Neural progenitor cell (in vitro differentiated cells): Measurements from ENCODE around the gene QSOX1. TPM values are rescaled to one million over a fixed set of nuclear protein-coding genes. Genes with fewer than 3 reads are reported as not detected.
A peak's percentile ranks its signal among the peaks of the same experiment; 100 is the strongest.

ENCODE experiments used
- DNase-seq: peaks from one replicate; pipeline ENCODE4 v3.0.0-alpha.2; 2016; ENCODE audit warnings: low spot score
- H2AFZ ChIP-seq: fragments of 200-600 bp; sonication (generic); replicated peaks from 2 replicates; pipeline ENCODE4 v1.6.1; 2016; ENCODE audit warnings: antibody characterized with exemption
- H3F3A ChIP-seq: fragments of 200-600 bp; sonication (generic); 2 replicates; pipeline ENCODE4 v1.6.1; 2016; ENCODE audit warnings: antibody characterized with exemption, low read depth
- H3K27ac ChIP-seq: fragments of 200-600 bp; sonication (generic); 2 replicates; pipeline ENCODE4 v1.5.1; 2016; ENCODE audit warnings: mild to moderate bottlenecking
- H3K27me3 ChIP-seq: fragments of 200-600 bp; sonication (generic); 2 replicates; pipeline ENCODE4 v1.6.1; 2016; ENCODE audit warnings: mild to moderate bottlenecking, moderate library complexity
- H3K36me3 ChIP-seq: fragments of 200-600 bp; sonication (generic); 2 replicates; pipeline ENCODE4 v1.5.1; 2016
- H3K4me1 ChIP-seq: fragments of 200-600 bp; sonication (generic); 2 replicates; pipeline ENCODE4 v1.6.1; 2016; ENCODE audit warnings: mixed run types
- H3K4me2 ChIP-seq: fragments of 200-600 bp; sonication (generic); 2 replicates; pipeline ENCODE4 v1.6.1; 2016
- H3K4me3 ChIP-seq: fragments of 200-600 bp; sonication (generic); 2 replicates; pipeline ENCODE4 v1.5.1; 2016
- H3K79me2 ChIP-seq: fragments of 200-600 bp; sonication (generic); 2 replicates; pipeline ENCODE4 v1.6.1; 2016; ENCODE audit warnings: low read depth
- H3K9ac ChIP-seq: fragments of 200-600 bp; sonication (generic); 2 replicates; pipeline ENCODE4 v1.6.1; 2016
- H3K9me3 ChIP-seq: fragments of 200-600 bp; sonication (generic); 2 replicates; pipeline ENCODE4 v1.5.1; 2016; ENCODE audit warnings: low read depth
- H4K20me1 ChIP-seq: fragments of 200-600 bp; sonication (generic); 2 replicates; pipeline ENCODE4 v1.6.1; 2016; ENCODE audit warnings: low read depth
- H3K27ac Mint-ChIP-seq: 3 replicates; pipeline ENCODE4 v1.8.0; 2021; ENCODE audit warnings: mixed read lengths
- H3K27me3 Mint-ChIP-seq: 2 replicates; pipeline ENCODE4 v1.8.0; 2022; ENCODE audit warnings: low read depth, mild to moderate bottlenecking, inconsistent platforms, moderate library complexity, mixed read lengths; ENCODE audit not compliant: insufficient read depth
- H3K36me3 Mint-ChIP-seq: 3 replicates; pipeline ENCODE4 v1.8.0; 2021; ENCODE audit warnings: mixed read lengths
- H3K4me1 Mint-ChIP-seq: 3 replicates; pipeline ENCODE4 v1.8.0; 2021; ENCODE audit warnings: mixed read lengths
- H3K4me3 Mint-ChIP-seq: 3 replicates; pipeline ENCODE4 v1.8.0; 2021; ENCODE audit warnings: mild to moderate bottlenecking, moderate library complexity, mixed read lengths
- H3K9me3 Mint-ChIP-seq: 3 replicates; pipeline ENCODE4 v1.8.0; 2020; ENCODE audit warnings: mixed read lengths
- CTCF ChIP-seq: fragments of 200-600 bp; sonication (generic); IDR thresholded peaks from 2 replicates; pipeline ENCODE4 v1.5.1; 2017; ENCODE audit warnings: antibody characterized with exemption, mild to moderate bottlenecking
- EZH2 ChIP-seq: fragments of 200-600 bp; sonication (generic); IDR thresholded peaks from 2 replicates; pipeline ENCODE4 v1.6.1; 2017; ENCODE audit warnings: antibody characterized with exemption, mild to moderate bottlenecking, moderate library complexity
- EZH2phosphoT487 ChIP-seq: fragments of 200-600 bp; sonication (generic); IDR thresholded peaks from 2 replicates; pipeline ENCODE4 v1.6.1; 2017; ENCODE audit warnings: antibody characterized with exemption
- total RNA-seq: library from RNA; depleted of rRNA; stranded (reverse); fragments of >200 nt; gene quantifications from 2 replicates; pipeline ENCODE4 v1.2.3, GENCODE V29; 2015; ENCODE audit warnings: low replicate concordance

The QSOX1 gene
- total RNA-seq, 1 donor from 2014 or later: 13.6 TPM

DNA sequence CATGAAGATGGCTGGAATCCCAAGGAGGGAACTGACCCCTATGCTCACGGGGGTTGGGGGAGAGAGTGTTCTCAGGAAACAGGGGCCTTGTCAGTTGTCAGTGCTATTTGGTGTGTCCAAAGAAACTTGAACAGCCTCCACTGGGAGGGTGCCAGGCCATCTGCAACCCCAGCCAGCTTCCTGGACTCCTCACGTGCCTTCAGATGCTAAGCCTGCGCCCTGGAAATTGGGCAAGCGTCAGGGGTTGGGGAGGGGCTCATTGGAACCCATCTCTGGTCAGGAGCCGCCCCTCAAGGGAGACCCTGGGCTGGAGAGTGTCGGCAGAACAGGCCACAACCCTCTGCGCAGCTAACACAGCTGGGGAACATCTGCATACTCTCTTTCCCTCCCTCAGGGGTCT is 62.3 kb downstream of the QSOX1 start:
- DNase-seq: no peak
- Mint-ChIP-seq H3K36me3 (no peaks in the 10 kb centered on the region), H3K4me1 (no peaks in the 10 kb centered on the region), H3K9me3 (peaks cover 7% of the 10 kb centered on the region), H3K4me3 (no peak overlapping the region), H3K27ac (no peak overlapping the region), H3K27me3 (peaks cover 26% of the 10 kb centered on the region)
- H3K79me2 ChIP-seq: no peaks in the 10 kb centered on the region
- no peak overlapping the region for H3K4me2 ChIP-seq
- H3K9ac ChIP-seq: no peak overlapping the region
- no peak overlapping the region for H3K4me3 ChIP-seq
- H3K27me3 ChIP-seq: peaks cover 3% of the 10 kb centered on the region
- no peak overlapping the region for H3K27ac ChIP-seq
- H2AFZ ChIP-seq: no peak overlapping the region
- no peak for TF ChIP-seq CTCF
- TF ChIP-seq EZH2phosphoT487: no peak
- TF ChIP-seq EZH2: no peak
- H4K20me1 ChIP-seq: no peaks in the 10 kb centered on the region
- no peaks in the 10 kb centered on the region for H3K9me3 ChIP-seq
- no peaks in the 10 kb centered on the region for H3F3A ChIP-seq
- H3K36me3 ChIP-seq: no peaks in the 10 kb centered on the region
- H3K4me1 ChIP-seq: no peaks in the 10 kb centered on the region

DNA sequence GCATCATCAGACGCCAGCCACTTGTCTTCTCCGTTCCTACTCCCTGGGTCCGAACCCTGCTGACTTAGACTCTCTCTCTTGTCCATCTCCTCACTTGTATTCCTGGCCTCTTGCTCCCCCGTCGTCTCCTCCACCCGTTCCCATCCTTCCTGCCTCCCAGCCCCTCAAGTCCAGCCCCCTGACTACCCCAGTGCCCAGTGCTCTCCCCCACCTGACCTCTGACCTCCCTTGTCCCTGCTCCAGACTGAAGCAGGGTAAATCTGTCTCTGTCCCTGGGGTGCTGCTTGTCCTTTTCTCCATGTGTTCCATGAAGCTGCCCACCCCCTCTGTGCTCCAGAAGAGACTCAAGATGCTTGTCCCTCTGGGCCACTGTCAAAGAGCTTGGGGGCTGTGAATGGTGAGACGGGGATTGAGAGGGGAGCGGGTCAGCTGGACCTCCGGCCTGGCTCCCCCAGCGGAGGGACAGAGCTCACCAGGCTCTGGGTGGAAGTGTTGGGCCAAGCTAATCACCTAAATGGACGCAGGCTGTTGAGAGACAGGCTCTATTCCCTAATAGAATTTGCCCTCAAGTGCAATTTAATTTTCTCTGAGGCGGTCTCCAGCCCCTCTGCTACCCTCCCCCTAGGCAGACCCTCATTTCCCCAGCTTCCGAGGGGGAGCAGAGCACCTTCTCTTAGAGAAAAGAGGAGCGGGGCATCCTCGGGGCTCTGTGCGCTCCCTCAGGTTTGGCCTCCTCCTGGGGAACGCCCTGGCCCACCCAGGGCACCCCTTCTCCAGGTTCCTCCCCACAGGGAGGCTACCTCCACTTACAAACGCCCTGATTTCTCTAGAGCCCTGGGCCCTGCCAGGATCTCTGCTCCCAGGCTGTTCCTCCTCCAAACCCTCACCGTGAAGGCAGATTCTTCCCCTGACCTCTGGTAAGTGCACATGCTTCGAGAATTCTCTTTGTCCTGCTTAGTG is 64.4 kb downstream of the QSOX1 start:
- no peak overlapping the region for H3K4me2 ChIP-seq
- H3K79me2 ChIP-seq: no peaks in the 10 kb centered on the region
- H3K27me3 ChIP-seq: peaks cover 24% of the 10 kb centered on the region
- no peak overlapping the region for H3K9ac ChIP-seq
- Mint-ChIP-seq H3K27me3 (peaks cover 29% of the 10 kb centered on the region), H3K9me3 (peaks cover 7% of the 10 kb centered on the region), H3K36me3 (no peaks in the 10 kb centered on the region), H3K4me3 (no peak overlapping the region), H3K4me1 (no peaks in the 10 kb centered on the region), H3K27ac (peak overlapping the region; percentile 13)
- no peaks in the 10 kb centered on the region for H3F3A ChIP-seq
- no peaks in the 10 kb centered on the region for H4K20me1 ChIP-seq
- DNase-seq: no peak
- TF ChIP-seq EZH2phosphoT487 (no peak), CTCF (no peak), EZH2 (no peak)
- H3K27ac ChIP-seq: no peak overlapping the region
- no peaks in the 10 kb centered on the region for H3K4me1 ChIP-seq
- H3K9me3 ChIP-seq: no peaks in the 10 kb centered on the region
- no peaks in the 10 kb centered on the region for H3K36me3 ChIP-seq
- peak overlapping the region; percentile 79 for H2AFZ ChIP-seq
- no peak overlapping the region for H3K4me3 ChIP-seq

GRCh38 chr1:180219776-180220175 is 65.1 kb downstream of the QSOX1 start:
- Histone ChIP-seq H3K36me3 (no peaks in the 10 kb centered on the region), H3K27ac (no peak overlapping the region), H3K4me2 (no peak overlapping the region), H3K9ac (no peak overlapping the region), H3K79me2 (no peaks in the 10 kb centered on the region), H3F3A (peaks cover 1% of the 10 kb centered on the region), H2AFZ (peak overlapping the region; percentile 79), H3K9me3 (no peaks in the 10 kb centered on the region), H3K27me3 (peaks cover 31% of the 10 kb centered on the region), H3K4me1 (no peaks in the 10 kb centered on the region), H4K20me1 (no peaks in the 10 kb centered on the region), H3K4me3 (no peak overlapping the region)
- no peak for TF ChIP-seq EZH2
- no peak for TF ChIP-seq EZH2phosphoT487
- TF ChIP-seq CTCF: no peak
- Mint-ChIP-seq H3K9me3 (peaks cover 7% of the 10 kb centered on the region), H3K27me3 (peaks cover 29% of the 10 kb centered on the region), H3K36me3 (no peaks in the 10 kb centered on the region), H3K4me3 (no peak overlapping the region), H3K27ac (no peak overlapping the region), H3K4me1 (no peaks in the 10 kb centered on the region)
- DNase-seq: no peak
